GM23338 (cell line): ENCODE measurements around the gene ATG4B. TPM values are rescaled to one million over a fixed set of nuclear protein-coding genes. Genes with fewer than 3 reads are reported as not detected.

Experiments
- ATAC-seq: fragments of 200-7000 bp; cut with Tn5 transposase; 3 replicates; pipeline ENCODE4 v1.9.1; 2020
- DNase-seq: peaks from one replicate; pipeline ENCODE4 v3.0.0-alpha.2; 2015; ENCODE audit warnings: low spot score
- H2AFZ ChIP-seq: fragments of 200-600 bp; sonication (generic); 2 replicates; pipeline ENCODE4 v1.8.0; 2016; ENCODE audit warnings: antibody characterized with exemption, mild to moderate bottlenecking, moderate library complexity
- H3F3A ChIP-seq: fragments of 200-600 bp; sonication (generic); replicated peaks from 2 replicates; pipeline ENCODE4 v1.8.0; 2017; ENCODE audit warnings: antibody characterized with exemption, mixed run types, low read depth
- H3K27ac ChIP-seq: fragments of 200-600 bp; sonication (generic); 2 replicates; pipeline ENCODE4 v1.6.1; 2016; ENCODE audit warnings: low read depth
- H3K27me3 ChIP-seq: fragments of 200-600 bp; sonication (generic); 2 replicates; pipeline ENCODE4 v1.8.0; 2016; ENCODE audit warnings: mild to moderate bottlenecking, mixed run types, moderate library complexity; ENCODE audit not compliant: insufficient read depth
- H3K36me3 ChIP-seq: fragments of 200-600 bp; sonication (generic); 2 replicates; pipeline ENCODE4 v1.8.0; 2016; ENCODE audit warnings: mild to moderate bottlenecking; ENCODE audit not compliant: insufficient read depth
- H3K4me1 ChIP-seq: fragments of 200-600 bp; sonication (generic); 2 replicates; pipeline ENCODE4 v1.8.0; 2016; ENCODE audit warnings: mild to moderate bottlenecking, moderate library complexity; ENCODE audit not compliant: insufficient read depth
- H3K4me2 ChIP-seq: fragments of 200-600 bp; sonication (generic); 2 replicates; pipeline ENCODE4 v1.7.1; 2017; ENCODE audit warnings: mixed run types
- H3K4me3 ChIP-seq: fragments of 200-600 bp; sonication (generic); 2 replicates; pipeline ENCODE4 v1.6.1; 2016; ENCODE audit warnings: mixed run types
- H3K79me2 ChIP-seq: fragments of 200-600 bp; sonication (generic); replicated peaks from 2 replicates; pipeline ENCODE4 v1.8.0; 2017; ENCODE audit warnings: mild to moderate bottlenecking; ENCODE audit not compliant: insufficient read depth
- H3K9me2 ChIP-seq: fragments of 200-600 bp; sonication (generic); 2 replicates; pipeline ENCODE4 v1.8.0; 2017; ENCODE audit not compliant: insufficient read depth
- H4K20me1 ChIP-seq: fragments of 200-600 bp; sonication (generic); replicated peaks from 2 replicates; pipeline ENCODE4 v1.8.0; 2017; ENCODE audit warnings: mild to moderate bottlenecking; ENCODE audit not compliant: insufficient read depth
- H3K27ac Mint-ChIP-seq: 2 replicates; pipeline ENCODE4 v1.8.0; 2020; ENCODE audit warnings: inconsistent platforms, mild to moderate bottlenecking, moderate library complexity, mixed read lengths
- H3K27me3 Mint-ChIP-seq: 3 replicates; pipeline ENCODE4 v1.8.0; 2022; ENCODE audit warnings: low read depth, mild to moderate bottlenecking, moderate library complexity, mixed read lengths, inconsistent platforms; ENCODE audit not compliant: insufficient read depth, poor library complexity
- H3K36me3 Mint-ChIP-seq: 3 replicates; pipeline ENCODE4 v1.8.0; 2021; ENCODE audit warnings: low read depth, mild to moderate bottlenecking, inconsistent platforms, moderate library complexity, mixed read lengths
- H3K4me1 Mint-ChIP-seq: 3 replicates; pipeline ENCODE4 v1.8.0; 2020; ENCODE audit warnings: mild to moderate bottlenecking, inconsistent platforms, mixed read lengths
- H3K4me3 Mint-ChIP-seq: 3 replicates; pipeline ENCODE4 v1.8.0; 2021; ENCODE audit warnings: moderate library complexity, mild to moderate bottlenecking, inconsistent platforms, mixed read lengths
- H3K9me3 Mint-ChIP-seq: 3 replicates; pipeline ENCODE4 v1.8.0; 2020; ENCODE audit warnings: moderate library complexity, mild to moderate bottlenecking, inconsistent platforms, mixed read lengths
- CREB1 ChIP-seq: fragments of 250-450 bp; sonication (Bioruptor Pico); IDR thresholded peaks from 2 replicates; pipeline ENCODE4 v1.5.0; 2020; ENCODE audit warnings: low read depth, mild to moderate bottlenecking, moderate library complexity
- CTCF ChIP-seq, 2 experiments: fragments of 200-600 bp in 1 of 2; sonication (generic) in 1 of 2; conservative IDR thresholded peaks; 2 replicates each; pipeline versions ENCODE4 v1.5.1 to v1.6.1; 2016 to 2017; ENCODE audit warnings: antibody characterized with exemption in 2 of 2, low read depth in 2 of 2, mild to moderate bottlenecking in 2 of 2, moderate library complexity in 1 of 2
- ETS1 ChIP-seq: IDR thresholded peaks from 2 replicates; pipeline ENCODE4 v1.6.1; 2016; ENCODE audit warnings: antibody characterized with exemption
- EZH2 ChIP-seq: fragments of 200-600 bp; sonication (generic); IDR thresholded peaks from one replicate; pipeline ENCODE4 v1.8.0; 2017; ENCODE audit warnings: antibody characterized with exemption, mild to moderate bottlenecking, low read depth; ENCODE audit not compliant: unreplicated experiment
- EZH2phosphoT487 ChIP-seq: fragments of 200-600 bp; sonication (generic); IDR thresholded peaks from one replicate; pipeline ENCODE4 v1.8.1; 2018; ENCODE audit warnings: antibody characterized with exemption; ENCODE audit not compliant: unreplicated experiment
- JUNB ChIP-seq: IDR thresholded peaks from one replicate; pipeline ENCODE4 v1.6.1; 2016; ENCODE audit warnings: antibody characterized with exemption; ENCODE audit not compliant: unreplicated experiment
- NANOG ChIP-seq: IDR thresholded peaks from 2 replicates; pipeline ENCODE4 v1.6.1; 2016; ENCODE audit warnings: antibody characterized with exemption, borderline replicate concordance
- POLR2AphosphoS5 ChIP-seq: IDR thresholded peaks from 2 replicates; pipeline ENCODE4 v1.6.1; 2016; ENCODE audit warnings: antibody characterized with exemption, low read depth
- STAT1 ChIP-seq: IDR thresholded peaks from one replicate; pipeline ENCODE4 v1.6.1; 2016; ENCODE audit warnings: antibody characterized with exemption; ENCODE audit not compliant: unreplicated experiment
- ZNF114 ChIP-seq: fragments of 250-450 bp; sonication (Bioruptor Pico); IDR thresholded peaks from 2 replicates; pipeline ENCODE4 v1.5.0; 2020; ENCODE audit warnings: mild to moderate bottlenecking, moderate library complexity
- ZNF331 ChIP-seq: fragments of 250-450 bp; sonication (Bioruptor Pico); IDR thresholded peaks from 2 replicates; pipeline ENCODE4 v1.5.0; 2020; ENCODE audit warnings: low read depth, mild to moderate bottlenecking, moderate library complexity
- polyA plus RNA-seq: library from polyadenylated mRNA; unstranded; fragments of >200 nt; fragmentation: Nextera tagmentation; extraction: Ambion mirVana; gene quantifications from 2 replicates; pipeline ENCODE4 v1.2.1, GENCODE V29; 2016
- total RNA-seq: library from RNA; depleted of rRNA; stranded (reverse); fragments of >200 nt; shearing (Covaris generic); gene quantifications from 2 replicates; pipeline ENCODE4 v1.2.3, GENCODE V29; 2014
- TF ChIP-seq, protein P1 (sequence below): IDR thresholded peaks from one replicate; pipeline ENCODE4 v1.6.1; 2018; ENCODE audit warnings: antibody characterized with exemption; ENCODE audit not compliant: unreplicated experiment

ATG4B gene
- total and polyA plus RNA-seq, 2 experiments from 2014 or later = 102 to 104 TPM

GRCh38 chr2:241645056-241645914, 7.8 kb downstream of the ATG4B start:
- no peaks in the 10 kb centered on the region for H3K9me2 ChIP-seq
- Mint-ChIP-seq H3K36me3 (peaks cover 19% of the 10 kb centered on the region), H3K27me3 (peaks cover 9% of the 10 kb centered on the region), H3K27ac (peak overlapping the region; percentile 41), H3K4me1 (peaks cover 34% of the 10 kb centered on the region), H3K4me3 (no peak overlapping the region), H3K9me3 (peaks cover under 1% of the 10 kb centered on the region; the same call in 2 of the 3 replicates)
- ATAC-seq (peak; percentile 47), DNase-seq (peak; percentile 30)
- peaks cover 71% of the 10 kb centered on the region for H4K20me1 ChIP-seq
- peaks cover 2% of the 10 kb centered on the region for H3K36me3 ChIP-seq
- peaks cover 26% of the 10 kb centered on the region for H3K4me1 ChIP-seq
- H2AFZ ChIP-seq = no peak overlapping the region
- no peaks in the 10 kb centered on the region for H3K27me3 ChIP-seq
- H3K4me2 ChIP-seq = no peak overlapping the region
- 0 out of 2 replicates have a peak, but pooled peaks cover 4% of the 10 kb centered on the region for H3F3A ChIP-seq
- no peak for TF ChIP-seq ETS1
- TF ChIP-seq CTCF (conservative IDR thresholded peaks at IDR 0.05; ENCODE audit: low read depth in 2 of 2) = 0 out of 4 replicates have a peak, but pooled peaks of 1 of the 2 experiments have one; percentile 14
- peaks cover 100% of the 10 kb centered on the region for H3K79me2 ChIP-seq
- 0 out of 2 replicates have a peak overlapping the region, but pooled peaks have one; percentile 50 for H3K27ac ChIP-seq
- H3K4me3 ChIP-seq = no peak overlapping the region

DNA sequence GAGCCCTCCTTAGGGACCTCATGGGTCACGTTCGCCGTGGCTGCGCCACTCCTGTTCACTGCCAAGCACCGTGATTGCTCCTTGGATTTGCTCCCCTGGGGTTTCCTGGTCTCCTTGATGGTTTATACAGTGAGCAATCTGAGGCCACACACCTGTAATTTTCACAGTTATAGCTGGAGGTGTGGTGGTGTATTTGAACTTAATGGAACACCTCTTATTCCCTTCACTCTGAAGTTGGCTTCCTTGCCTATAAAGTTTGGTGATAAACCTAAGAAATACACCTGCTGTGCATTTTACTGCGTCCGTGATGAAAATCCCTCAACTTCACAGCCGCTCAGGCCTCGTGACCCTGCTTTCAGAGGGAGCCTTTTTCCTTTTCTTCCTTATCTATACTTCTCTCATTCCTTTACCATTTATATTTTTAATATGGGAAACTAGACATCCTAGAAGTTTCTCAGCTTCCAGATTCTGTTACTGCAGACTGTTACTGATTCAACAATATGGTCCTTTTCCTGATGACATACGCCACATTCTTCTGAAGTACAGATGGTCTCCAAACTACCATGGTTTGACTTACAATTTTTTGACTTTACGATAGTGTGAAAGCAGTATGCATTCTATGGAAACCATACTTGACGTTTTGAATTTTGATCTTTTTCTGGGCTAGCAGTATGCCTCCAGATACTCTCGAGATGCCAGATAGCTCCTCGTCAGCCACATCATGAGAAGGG, 8.6 kb downstream of the ATG4B start:
- no peaks in the 10 kb centered on the region for H3K27me3 ChIP-seq
- Mint-ChIP-seq H3K27ac (no peak overlapping the region), H3K9me3 (no peaks in the 10 kb centered on the region), H3K4me1 (peaks cover 35% of the 10 kb centered on the region), H3K4me3 (no peak overlapping the region), H3K27me3 (peaks cover 8% of the 10 kb centered on the region), H3K36me3 (peaks cover 14% of the 10 kb centered on the region)
- 0 out of 2 replicates have a peak, but pooled peaks cover 4% of the 10 kb centered on the region for H3F3A ChIP-seq
- H4K20me1 ChIP-seq = peaks cover 65% of the 10 kb centered on the region
- no peaks in the 10 kb centered on the region for H3K36me3 ChIP-seq
- no peak overlapping the region for H2AFZ ChIP-seq
- peaks cover 32% of the 10 kb centered on the region for H3K4me1 ChIP-seq
- H3K4me3 ChIP-seq = no peak overlapping the region
- no peak overlapping the region for H3K27ac ChIP-seq
- no peak for ATAC-seq
- no peak overlapping the region for H3K4me2 ChIP-seq
- DNase-seq = no peak
- H3K9me2 ChIP-seq = no peaks in the 10 kb centered on the region
- peaks cover 100% of the 10 kb centered on the region for H3K79me2 ChIP-seq
- TF ChIP-seq EZH2phosphoT487 = no peak
- no peak for TF ChIP-seq NANOG
- no peak for TF ChIP-seq ZNF114 (CRISPR knock-in tag)
- TF ChIP-seq CREB1 (CRISPR knock-in tag) = no peak
- no peak for TF ChIP-seq JUNB
- no peak for TF ChIP-seq EZH2
- no peak for TF ChIP-seq ZNF331
- no peak for TF ChIP-seq POLR2AphosphoS5
- TF ChIP-seq, protein P1, sequence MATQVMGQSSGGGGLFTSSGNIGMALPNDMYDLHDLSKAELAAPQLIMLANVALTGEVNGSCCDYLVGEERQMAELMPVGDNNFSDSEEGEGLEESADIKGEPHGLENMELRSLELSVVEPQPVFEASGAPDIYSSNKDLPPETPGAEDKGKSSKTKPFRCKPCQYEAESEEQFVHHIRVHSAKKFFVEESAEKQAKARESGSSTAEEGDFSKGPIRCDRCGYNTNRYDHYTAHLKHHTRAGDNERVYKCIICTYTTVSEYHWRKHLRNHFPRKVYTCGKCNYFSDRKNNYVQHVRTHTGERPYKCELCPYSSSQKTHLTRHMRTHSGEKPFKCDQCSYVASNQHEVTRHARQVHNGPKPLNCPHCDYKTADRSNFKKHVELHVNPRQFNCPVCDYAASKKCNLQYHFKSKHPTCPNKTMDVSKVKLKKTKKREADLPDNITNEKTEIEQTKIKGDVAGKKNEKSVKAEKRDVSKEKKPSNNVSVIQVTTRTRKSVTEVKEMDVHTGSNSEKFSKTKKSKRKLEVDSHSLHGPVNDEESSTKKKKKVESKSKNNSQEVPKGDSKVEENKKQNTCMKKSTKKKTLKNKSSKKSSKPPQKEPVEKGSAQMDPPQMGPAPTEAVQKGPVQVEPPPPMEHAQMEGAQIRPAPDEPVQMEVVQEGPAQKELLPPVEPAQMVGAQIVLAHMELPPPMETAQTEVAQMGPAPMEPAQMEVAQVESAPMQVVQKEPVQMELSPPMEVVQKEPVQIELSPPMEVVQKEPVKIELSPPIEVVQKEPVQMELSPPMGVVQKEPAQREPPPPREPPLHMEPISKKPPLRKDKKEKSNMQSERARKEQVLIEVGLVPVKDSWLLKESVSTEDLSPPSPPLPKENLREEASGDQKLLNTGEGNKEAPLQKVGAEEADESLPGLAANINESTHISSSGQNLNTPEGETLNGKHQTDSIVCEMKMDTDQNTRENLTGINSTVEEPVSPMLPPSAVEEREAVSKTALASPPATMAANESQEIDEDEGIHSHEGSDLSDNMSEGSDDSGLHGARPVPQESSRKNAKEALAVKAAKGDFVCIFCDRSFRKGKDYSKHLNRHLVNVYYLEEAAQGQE = no peak
- TF ChIP-seq CTCF (conservative IDR thresholded peaks at IDR 0.05; ENCODE audit: low read depth in 2 of 2) = no peak
- no peak for TF ChIP-seq STAT1
